Keratinocyte (primary cell): ENCODE data around the gene KMT2C.

ENCODE experiments used
- CTCF ChIP-seq, 3 experiments: IDR thresholded peaks in 1 of 3; conservative IDR thresholded peaks in 1 of 3; optimal IDR thresholded peaks in 1 of 3; 2 replicates in 2 of 3; 3 replicates in 1 of 3; pipeline versions ENCODE3 to v1.5.1; 2011; ENCODE audit warnings: low read length in 3 of 3, mild to moderate bottlenecking in 3 of 3, moderate library complexity in 2 of 3, control low read depth in 1 of 3, inconsistent platforms in 1 of 3; ENCODE audit not compliant: insufficient read depth in 2 of 3; ENCODE audit errors: extremely low read depth in 1 of 3
- EZH2 ChIP-seq: IDR thresholded peaks from one replicate; pipeline ENCODE4 v1.6.1; 2012; ENCODE audit warnings: inconsistent platforms, mild to moderate bottlenecking, low read length, moderate library complexity

- TF ChIP-seq CTCF (optimal IDR thresholded peaks at IDR 0.05 in 1 of 3, IDR thresholded peaks at IDR 0.05 in 1 of 3, conservative IDR thresholded peaks at IDR 0.05 in 1 of 3; ENCODE audit: extremely low read depth in 1 of 3, insufficient read depth in 2 of 3, low read length in 3 of 3) (no peak), EZH2 (no peak)
These were observed 345.1 kb downstream of the KMT2C start for GRCh38 chr7:152090747-152091146.
